Testis (tissue), 3 donors: Measurements from ENCODE around the gene GAB3. TPM values are rescaled to one million over a fixed set of nuclear protein-coding genes. Genes with fewer than 3 reads are reported as not detected.

Experiments
- DNase-seq: peaks from one replicate; pipeline ENCODE4 v3.0.0-alpha.2; 2019
- H3K27ac ChIP-seq, 2 donors: fragments of 200-600 bp; sonication (generic); one replicate each; pipeline ENCODE4 v1.5.1; 2019
- H3K27me3 ChIP-seq: fragments of 200-600 bp; sonication (generic); one replicate; pipeline ENCODE4 v1.5.1; 2019
- H3K36me3 ChIP-seq: fragments of 200-600 bp; sonication (generic); one replicate; pipeline ENCODE4 v1.5.1; 2017; ENCODE audit warnings: low read depth; ENCODE audit errors: missing control alignments
- H3K4me1 ChIP-seq: fragments of 200-600 bp; sonication (generic); one replicate; pipeline ENCODE4 v1.5.1; 2019
- H3K4me3 ChIP-seq, 2 donors: fragments of 200-600 bp; sonication (generic); one replicate each; pipeline ENCODE4 v1.5.1; 2017 to 2019
- H3K9me3 ChIP-seq: fragments of 200-600 bp; sonication (generic); one replicate; pipeline ENCODE4 v1.5.1; 2017
- CTCF ChIP-seq, 3 experiments: fragments of 450-650 bp in 2 of 3; fragments of 200-600 bp in 1 of 3; sonication (generic) in 1 of 3; IDR thresholded peaks; one replicate each; pipeline ENCODE4 v1.5.1; 2016 to 2019; ENCODE audit warnings: antibody characterized with exemption in 3 of 3, mild to moderate bottlenecking in 2 of 3, moderate library complexity in 1 of 3
- POLR2A ChIP-seq: fragments of 450-650 bp; IDR thresholded peaks from one replicate; pipeline ENCODE4 v1.6.1; 2017; ENCODE audit warnings: antibody characterized with exemption, mild to moderate bottlenecking, moderate library complexity
- WGBS, 2 donors: methylation state at CpG; one replicate each; pipeline ENCODE4 v1.1.5; 2018; 5-methylcytosine and 5-hydroxymethylcytosine counted together
- intact Hi-C: fragments of 100-400 bp; cut with DNase I; formaldehyde crosslinking; loops from one replicate; pipeline ENCODE4 v1.15.1; 2023; ENCODE audit warnings: low total_unique reads
- polyA plus RNA-seq: library from polyadenylated mRNA; stranded (reverse); fragments of 350-450 nt; fragmentation: Illumina TruSeq; extraction: RNeasy Lipid Tissue Mini Kit (QIAGEN cat#74804); gene quantifications from one replicate; pipeline ENCODE4 v1.2.3, GENCODE V29; 2014; ENCODE audit warnings: low read depth, low replicate concordance; ENCODE audit not compliant: insufficient read depth
- total RNA-seq, 2 donors: library from RNA; depleted of rRNA; stranded (reverse); fragments of >200 nt; gene quantifications; one replicate each; pipeline ENCODE4 v1.2.3, GENCODE V29; 2016

GAB3 gene
- total and polyA plus RNA-seq, 3 donors from 2014 or later = 9.1 to 30.6 (median 30.5) TPM

GRCh38 chrX:154793084-154793795, 42.4 kb upstream of the GAB3 start:
- TF ChIP-seq POLR2A = no peak
- no peak for TF ChIP-seq CTCF (IDR thresholded peaks at IDR 0.05)
- no peak for DNase-seq
- Histone ChIP-seq H3K4me3 (no peak overlapping the region), H3K4me1 (no peaks in the 10 kb centered on the region), H3K36me3 (no peaks in the 10 kb centered on the region), H3K27me3 (no peaks in the 10 kb centered on the region), H3K9me3 (no peaks in the 10 kb centered on the region), H3K27ac (no peak overlapping the region)
- WGBS, 2 donors = 90 to 92% methylated on average over 7 of the region's 7 CpGs
- intact Hi-C loops = no loop called here

- intact Hi-C loops = no loop called here
- Histone ChIP-seq H3K4me3 (no peak overlapping the region), H3K36me3 (no peaks in the 10 kb centered on the region), H3K27ac (no peak overlapping the region), H3K4me1 (no peaks in the 10 kb centered on the region), H3K27me3 (no peaks in the 10 kb centered on the region), H3K9me3 (no peaks in the 10 kb centered on the region)
- no peak for DNase-seq
- 84 to 97% methylated on average over 6 to 8 of the region's 8 CpGs for WGBS, 2 donors
- no peak for TF ChIP-seq CTCF (IDR thresholded peaks at IDR 0.05)
- TF ChIP-seq POLR2A = no peak
Measured at GRCh38 chrX:154791939-154792338, 41.1 kb upstream of the GAB3 start.

GRCh38 chrX:154791467-154791866, 40.6 kb upstream of the GAB3 start:
- H3K4me1 ChIP-seq = no peaks in the 10 kb centered on the region
- no peak overlapping the region for H3K4me3 ChIP-seq
- no peak overlapping the region for H3K27ac ChIP-seq
- H3K9me3 ChIP-seq = no peaks in the 10 kb centered on the region
- intact Hi-C loops = no loop called here
- DNase-seq = no peak
- 47 to 94% methylated on average over 4 of the region's 4 CpGs for WGBS, 2 donors
- H3K36me3 ChIP-seq = no peaks in the 10 kb centered on the region
- H3K27me3 ChIP-seq = no peaks in the 10 kb centered on the region
- TF ChIP-seq POLR2A = no peak

- no peaks in the 10 kb centered on the region for H3K9me3 ChIP-seq
- H3K27me3 ChIP-seq = no peaks in the 10 kb centered on the region
- no peak for DNase-seq
- H3K4me1 ChIP-seq = no peaks in the 10 kb centered on the region
- TF ChIP-seq POLR2A (no peak), CTCF (IDR thresholded peaks at IDR 0.05) (no peak)
- no peak overlapping the region for H3K4me3 ChIP-seq
- intact Hi-C loops = no loop called here
- H3K27ac ChIP-seq = no peak overlapping the region
- WGBS, 2 donors = 74 to 81% methylated on average over 6 of the region's 6 CpGs
- H3K36me3 ChIP-seq = no peaks in the 10 kb centered on the region
Measured at GRCh38 chrX:154785716-154786115, 34.8 kb upstream of the GAB3 start.

- Histone ChIP-seq H3K27ac (no peak overlapping the region), H3K9me3 (no peaks in the 10 kb centered on the region), H3K4me1 (no peaks in the 10 kb centered on the region), H3K36me3 (no peaks in the 10 kb centered on the region), H3K4me3 (no peak overlapping the region), H3K27me3 (no peaks in the 10 kb centered on the region)
- 85% methylated on average over 7 to 13 of the region's 13 CpGs for WGBS, 2 donors
- TF ChIP-seq POLR2A = no peak
- TF ChIP-seq CTCF (IDR thresholded peaks at IDR 0.05) = no peak
- DNase-seq = no peak
- intact Hi-C loops = no loop called here
Measured at GRCh38 chrX:154784149-154784995, 33.5 kb upstream of the GAB3 start.
